ENCODE results near the gene MCOLN1. TPM values are rescaled to one million over a fixed set of nuclear protein-coding genes. Genes with fewer than 3 reads are reported as not detected.
A peak's percentile ranks its signal among the peaks of the same experiment; 100 is the strongest.

The MCOLN1 gene
- total RNA-seq, 4 donors from 2014 or later = 24.5 to 41.1 (median 31.9) TPM

DNA sequence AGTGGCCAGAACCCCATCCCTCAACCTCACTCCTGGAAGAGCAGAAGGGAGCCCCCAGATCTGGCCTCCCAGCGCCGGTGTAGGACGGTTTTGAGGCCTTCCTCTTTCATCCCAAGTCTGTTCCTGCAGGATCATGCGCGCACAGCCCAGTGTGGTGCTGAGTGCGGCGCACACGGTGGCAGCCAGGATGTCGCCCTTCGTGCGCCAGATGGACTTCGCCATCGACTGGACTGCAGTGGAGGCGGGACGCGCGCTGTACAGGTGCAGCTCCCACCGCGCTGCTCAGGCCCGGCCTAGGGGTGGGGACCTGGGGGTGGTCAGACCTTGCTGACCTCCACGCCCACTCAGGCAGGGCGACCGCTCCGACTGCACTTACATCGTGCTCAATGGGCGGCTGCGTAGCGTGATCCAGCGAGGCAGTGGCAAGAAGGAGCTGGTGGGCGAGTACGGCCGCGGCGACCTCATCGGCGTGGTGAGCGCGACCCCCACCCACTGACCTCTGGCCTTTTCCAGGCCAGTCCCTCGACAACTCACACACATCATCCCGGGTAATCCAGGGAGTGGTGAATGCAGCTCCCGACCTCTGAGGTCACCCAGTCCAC, 27.8 kb downstream of the MCOLN1 start:
- TF ChIP-seq, protein P1, sequence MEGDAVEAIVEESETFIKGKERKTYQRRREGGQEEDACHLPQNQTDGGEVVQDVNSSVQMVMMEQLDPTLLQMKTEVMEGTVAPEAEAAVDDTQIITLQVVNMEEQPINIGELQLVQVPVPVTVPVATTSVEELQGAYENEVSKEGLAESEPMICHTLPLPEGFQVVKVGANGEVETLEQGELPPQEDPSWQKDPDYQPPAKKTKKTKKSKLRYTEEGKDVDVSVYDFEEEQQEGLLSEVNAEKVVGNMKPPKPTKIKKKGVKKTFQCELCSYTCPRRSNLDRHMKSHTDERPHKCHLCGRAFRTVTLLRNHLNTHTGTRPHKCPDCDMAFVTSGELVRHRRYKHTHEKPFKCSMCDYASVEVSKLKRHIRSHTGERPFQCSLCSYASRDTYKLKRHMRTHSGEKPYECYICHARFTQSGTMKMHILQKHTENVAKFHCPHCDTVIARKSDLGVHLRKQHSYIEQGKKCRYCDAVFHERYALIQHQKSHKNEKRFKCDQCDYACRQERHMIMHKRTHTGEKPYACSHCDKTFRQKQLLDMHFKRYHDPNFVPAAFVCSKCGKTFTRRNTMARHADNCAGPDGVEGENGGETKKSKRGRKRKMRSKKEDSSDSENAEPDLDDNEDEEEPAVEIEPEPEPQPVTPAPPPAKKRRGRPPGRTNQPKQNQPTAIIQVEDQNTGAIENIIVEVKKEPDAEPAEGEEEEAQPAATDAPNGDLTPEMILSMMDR (IDR thresholded peaks at IDR 0.05) = no peak
- ATAC-seq (ENCODE audit: low FRiP score) (no peak), DNase-seq (ENCODE audit: low spot score) (no peak)

DNA sequence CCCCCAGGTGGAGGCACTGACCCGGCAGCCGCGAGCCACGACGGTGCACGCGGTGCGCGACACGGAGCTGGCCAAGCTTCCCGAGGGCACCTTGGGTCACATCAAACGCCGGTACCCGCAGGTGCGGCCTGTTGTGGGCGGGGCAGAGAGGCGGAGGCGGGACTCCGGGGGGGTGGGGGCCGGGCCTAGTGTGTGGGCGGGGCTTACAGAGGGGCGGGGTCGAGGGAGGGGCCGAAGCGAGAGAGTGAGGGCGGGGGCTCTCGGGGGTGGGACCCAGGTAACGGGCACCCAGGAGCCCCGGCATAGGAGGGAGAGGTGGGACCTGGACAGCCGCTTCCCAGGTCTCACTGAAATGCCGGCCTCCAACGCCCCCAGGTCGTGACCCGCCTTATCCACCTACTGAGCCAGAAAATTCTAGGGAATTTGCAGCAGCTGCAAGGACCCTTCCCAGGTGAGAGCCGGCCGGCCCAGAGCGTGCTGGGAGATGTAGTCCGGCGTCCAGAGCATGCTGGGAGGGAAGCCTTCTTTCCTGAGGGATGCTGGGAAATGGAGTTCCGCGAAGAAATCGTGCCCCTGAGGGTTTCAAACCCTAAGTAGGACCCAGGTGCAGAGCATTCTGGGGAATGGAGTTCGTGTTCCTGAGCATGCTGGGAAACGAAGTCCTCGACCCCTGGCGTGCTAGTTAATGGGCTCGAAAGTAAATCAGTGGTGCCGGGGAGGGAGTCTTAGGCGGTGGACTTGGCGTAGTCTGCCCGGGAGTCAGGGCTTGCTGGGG, 28.8 kb downstream of the MCOLN1 start:
- no peak for DNase-seq (ENCODE audit: low spot score)
- TF ChIP-seq, protein P1 (IDR thresholded peaks at IDR 0.05) = no peak
- ATAC-seq (ENCODE audit: low FRiP score) = peak; percentile 94

DNA sequence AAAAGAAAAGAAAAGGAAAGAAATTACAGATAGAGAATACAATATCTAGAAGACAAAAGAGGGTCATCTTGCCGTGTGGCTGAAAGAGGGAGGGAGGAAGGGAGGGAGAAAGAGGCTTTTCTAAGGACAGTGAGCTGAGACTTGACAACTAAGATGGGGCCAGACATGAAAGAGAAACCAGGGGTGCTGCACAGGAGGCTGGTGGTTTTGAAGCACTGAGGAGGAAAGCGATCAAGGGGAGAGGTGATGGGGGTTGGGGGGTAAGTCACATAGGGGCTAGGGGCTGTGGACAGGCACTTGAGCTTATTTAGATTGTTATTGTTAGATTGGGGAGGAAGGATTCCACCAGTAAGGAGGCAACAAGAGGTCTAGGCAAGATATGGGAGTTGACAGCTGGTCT, 30.4 kb downstream of the MCOLN1 start:
- TF ChIP-seq, protein P1 (IDR thresholded peaks at IDR 0.05) = no peak
- DNase-seq (ENCODE audit: low spot score) (no peak), ATAC-seq (ENCODE audit: low FRiP score) (no peak)

DNA sequence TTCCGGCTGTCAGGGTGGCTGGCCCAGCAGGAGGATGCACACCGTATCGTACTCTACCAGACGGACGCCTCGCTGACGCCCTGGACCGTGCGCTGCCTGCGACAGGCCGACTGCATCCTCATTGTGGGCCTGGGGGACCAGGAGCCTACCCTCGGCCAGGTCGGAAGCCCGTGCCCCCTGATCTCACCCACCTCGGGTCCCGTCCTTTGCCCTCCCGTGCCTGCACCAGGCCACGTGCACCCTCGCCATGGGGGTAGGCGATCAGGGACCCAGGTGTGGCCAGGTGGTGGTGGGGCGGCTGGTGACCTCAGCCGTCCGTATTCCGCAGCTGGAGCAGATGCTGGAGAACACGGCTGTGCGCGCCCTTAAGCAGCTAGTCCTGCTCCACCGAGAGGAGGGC, 32.1 kb downstream of the MCOLN1 start:
- no peak for ATAC-seq (ENCODE audit: low FRiP score)
- TF ChIP-seq, protein P1 (IDR thresholded peaks at IDR 0.05) = no peak
- no peak for DNase-seq (ENCODE audit: low spot score)

DNA sequence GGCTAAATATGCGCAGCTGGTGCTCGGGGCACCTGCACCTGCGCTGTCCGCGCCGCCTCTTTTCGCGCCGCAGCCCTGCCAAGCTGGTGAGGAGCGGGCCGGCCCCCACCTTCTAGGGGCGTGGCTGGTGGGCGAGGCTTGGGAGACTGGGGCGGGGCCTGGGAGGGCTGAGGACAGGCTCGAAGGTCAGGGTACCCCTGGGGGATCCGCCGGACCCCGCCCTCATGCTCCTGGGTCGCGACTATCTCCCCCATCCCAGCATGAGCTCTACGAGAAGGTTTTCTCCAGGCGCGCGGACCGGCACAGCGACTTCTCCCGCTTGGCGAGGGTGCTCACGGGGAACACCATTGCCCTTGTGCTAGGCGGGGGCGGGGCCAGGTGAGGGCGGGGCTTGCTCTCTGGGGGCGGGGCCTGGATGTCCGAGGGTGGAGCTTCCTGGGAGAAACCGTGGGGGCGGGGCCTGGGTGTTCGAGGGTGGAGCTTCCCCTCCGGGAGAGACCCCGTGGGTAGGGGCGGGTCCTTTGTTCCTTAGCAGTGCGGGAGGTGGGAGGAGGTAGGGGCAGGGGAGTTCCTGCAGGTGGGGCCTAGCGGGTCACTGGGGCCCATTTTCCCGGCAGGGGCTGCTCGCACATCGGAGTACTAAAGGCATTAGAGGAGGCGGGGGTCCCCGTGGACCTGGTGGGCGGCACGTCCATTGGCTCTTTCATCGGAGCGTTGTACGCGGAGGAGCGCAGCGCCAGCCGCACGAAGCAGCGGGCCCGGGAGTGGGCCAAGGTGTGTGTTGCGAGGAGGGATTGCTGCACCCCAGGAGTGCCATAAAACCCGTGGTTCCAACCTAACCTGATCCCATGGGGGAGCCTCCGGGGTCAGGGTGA, 32.8 kb downstream of the MCOLN1 start:
- no peak for DNase-seq (ENCODE audit: low spot score)
- ATAC-seq (ENCODE audit: low FRiP score) = no peak
- TF ChIP-seq, protein P1 (IDR thresholded peaks at IDR 0.05) = no peak

DNA sequence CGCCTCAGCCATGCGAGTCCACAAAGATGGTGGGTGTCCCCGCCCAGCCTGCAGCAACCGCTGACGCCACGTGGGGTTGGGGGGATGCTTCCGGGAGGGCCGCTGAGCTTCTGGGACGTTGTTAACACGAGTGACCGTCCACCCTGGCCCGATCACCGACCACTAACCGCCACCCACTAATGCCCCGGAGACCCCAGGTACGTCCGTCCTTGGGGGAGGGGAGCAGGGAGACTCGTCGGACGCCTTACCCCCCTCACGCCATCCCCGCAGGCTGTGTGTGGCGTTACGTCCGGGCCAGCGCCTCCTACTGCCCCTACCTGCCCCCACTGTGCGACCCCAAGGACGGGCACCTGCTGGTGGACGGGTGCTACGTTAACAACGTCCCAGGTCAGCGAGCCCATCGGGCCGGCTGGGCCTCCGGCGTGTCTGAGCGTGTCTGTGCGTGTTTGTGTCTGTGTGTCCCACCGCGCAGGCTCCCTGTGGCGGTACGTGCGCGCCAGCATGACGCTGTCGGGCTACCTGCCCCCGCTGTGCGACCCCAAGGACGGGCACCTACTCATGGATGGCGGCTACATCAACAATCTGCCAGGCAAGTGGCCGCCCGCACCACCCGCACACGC, 34.4 kb downstream of the MCOLN1 start:
- ATAC-seq (ENCODE audit: low FRiP score) = no peak
- TF ChIP-seq, protein P1 (IDR thresholded peaks at IDR 0.05) = no peak
- DNase-seq (ENCODE audit: low spot score) = no peak

Measured in omental fat pad (tissue), 4 donors.